Endothelial cell of umbilical vein (primary cell): ENCODE measurements around the gene SLC25A26. TPM values are rescaled to one million over a fixed set of nuclear protein-coding genes. Genes with fewer than 3 reads are reported as not detected.
A peak's percentile ranks its signal among the peaks of the same experiment; 100 is the strongest.

ENCODE experiments used
- BruUV-seq: library from RNA; stranded (reverse); fragments of 400-500 nt; replicated peaks from 2 replicates; lab custom pipeline; 2021; lab: Mats Ljungman, UMichigan
- CTCF ChIA-PET: fragments of 300-600, 350-600 bp; sonication (Branson Sonifier 250); formaldehyde crosslinking; loops from one replicate; lab custom pipeline; 2021; ENCODE audit warnings: antibody characterized with exemption, inconsistent platforms; lab: Charles Lee
- POLR2A ChIA-PET: fragments of 300-600, 350-600 bp; sonication (Branson Sonifier 250); formaldehyde crosslinking; loops from one replicate; lab custom pipeline; 2021; ENCODE audit warnings: antibody characterized with exemption, inconsistent platforms; lab: Charles Lee
- DNase-seq: peaks from one replicate; pipeline ENCODE4 v3.0.0-alpha.2; 2011; ENCODE audit warnings: low read depth, low spot score
- FAIRE-seq: peaks from 2 replicates; lab custom pipeline; 2011; peaks lifted over from hg19 to GRCh38; lab: Jason Lieb, UNC
- H2AFZ ChIP-seq: 2 replicates; pipeline ENCODE4 v1.6.0; 2012; ENCODE audit warnings: low read depth, low read length, control low read depth, inconsistent platforms
- H3K27ac ChIP-seq: 2 replicates; pipeline ENCODE4 v1.5.1; 2011; ENCODE audit warnings: low read depth, mild to moderate bottlenecking, control low read depth, low read length, moderate library complexity; ENCODE audit not compliant: insufficient read depth
- H3K27me3 ChIP-seq, 2 experiments: 2 replicates each; pipeline versions ENCODE4 v1.6.0 to v1.6.1; 2011; ENCODE audit warnings: low read length in 2 of 2, mixed read lengths in 1 of 2; ENCODE audit not compliant: control insufficient read depth in 2 of 2, insufficient read depth in 2 of 2
- H3K36me3 ChIP-seq, 2 experiments: 2 replicates in 1 of 2; 3 replicates in 1 of 2; pipeline ENCODE4 v1.5.1; 2011; ENCODE audit warnings: low read length in 2 of 2, mild to moderate bottlenecking in 1 of 2, moderate library complexity in 1 of 2; ENCODE audit not compliant: control insufficient read depth in 2 of 2, insufficient read depth in 2 of 2; ENCODE audit errors: extremely low read depth in 1 of 2
- H3K4me1 ChIP-seq: 3 replicates; pipeline ENCODE4 v1.5.1; 2011; ENCODE audit warnings: mild to moderate bottlenecking, low read length; ENCODE audit not compliant: control insufficient read depth, insufficient read depth; ENCODE audit errors: extremely low read depth
- H3K4me2 ChIP-seq: 2 replicates; pipeline ENCODE4 v1.6.1; 2011; ENCODE audit warnings: low read length, control low read depth, mixed read lengths; ENCODE audit not compliant: insufficient read depth
- H3K4me3 ChIP-seq, 3 experiments: fragments of 200-600 bp in 1 of 3; sonication (generic), shearing (Covaris generic) in 1 of 3; replicated peaks in 1 of 3; 2 replicates each; pipeline ENCODE4 v1.5.1; 2011 to 2016; ENCODE audit warnings: control low read depth in 3 of 3, low read length in 3 of 3, mild to moderate bottlenecking in 2 of 3, inconsistent platforms in 1 of 3, low read depth in 1 of 3, moderate library complexity in 1 of 3; ENCODE audit not compliant: insufficient read depth in 1 of 3
- H3K79me2 ChIP-seq: 2 replicates; pipeline ENCODE4 v1.6.0; 2012; ENCODE audit warnings: low read length, inconsistent platforms; ENCODE audit not compliant: control insufficient read depth, insufficient read depth
- H3K9ac ChIP-seq: replicated peaks from 2 replicates; pipeline ENCODE3; 2011; ENCODE audit warnings: low read length, control low read depth; ENCODE audit not compliant: insufficient read depth; ENCODE audit errors: extremely low read depth
- H3K9me1 ChIP-seq: replicated peaks from 3 replicates; pipeline ENCODE4 v1.6.0; 2011; ENCODE audit warnings: mild to moderate bottlenecking, low read length; ENCODE audit not compliant: control insufficient read depth, insufficient read depth; ENCODE audit errors: extremely low read depth
- H3K9me3 ChIP-seq: replicated peaks from 2 replicates; pipeline ENCODE4 v1.5.1; 2012; ENCODE audit warnings: low read length, inconsistent platforms; ENCODE audit not compliant: control insufficient read depth, insufficient read depth
- H4K20me1 ChIP-seq: replicated peaks from 2 replicates; pipeline ENCODE3; 2011; ENCODE audit warnings: mild to moderate bottlenecking, low read length; ENCODE audit not compliant: control insufficient read depth, insufficient read depth; ENCODE audit errors: extremely low read depth
- CTCF ChIP-seq, 2 donors: IDR thresholded peaks; 1 replicate in 1 of 2; 2 replicates in 1 of 2; pipeline ENCODE4 v1.5.1; 2011; ENCODE audit warnings: low read length in 2 of 2, mild to moderate bottlenecking in 2 of 2, moderate library complexity in 2 of 2, control low read depth in 1 of 2, inconsistent platforms in 1 of 2, low read depth in 1 of 2; ENCODE audit not compliant: insufficient read depth in 1 of 2; ENCODE audit errors: extremely low read depth in 1 of 2
- FOS ChIP-seq: IDR thresholded peaks from 2 replicates; pipeline ENCODE4 v1.6.1; 2011; ENCODE audit warnings: mild to moderate bottlenecking, low read length, moderate library complexity, borderline replicate concordance; ENCODE audit not compliant: insufficient read depth
- JUN ChIP-seq: IDR thresholded peaks from 2 replicates; pipeline ENCODE4 v1.6.1; 2011; ENCODE audit warnings: borderline replicate concordance, low read depth; ENCODE audit not compliant: insufficient read length, insufficient read depth
- POLR2A ChIP-seq: IDR thresholded peaks from 2 replicates; pipeline ENCODE4 v1.6.1; 2012; ENCODE audit warnings: low read depth, mild to moderate bottlenecking, control low read depth, low read length
- POLR2AphosphoS5 ChIP-seq: IDR thresholded peaks from 2 replicates; pipeline ENCODE4 v1.6.1; 2012; ENCODE audit warnings: low read depth, mild to moderate bottlenecking, control low read depth, low read length, moderate library complexity; ENCODE audit not compliant: insufficient read depth
- dilution Hi-C: fragments of 300-500 bp; cut with MboI; formaldehyde crosslinking; loops from one replicate; pipeline ENCODE4 v1.15.0; 2019; ENCODE audit warnings: low sequenced_read_pairs; ENCODE audit not compliant: extremely low pct_ligation_motif_present
- intact Hi-C: fragments of 100-400 bp; cut with micrococcal nuclease; formaldehyde crosslinking; loops from one replicate; pipeline ENCODE4 v1.10.0; 2022
- polyA plus RNA-seq, 4 experiments: library from polyadenylated mRNA; depleted of rRNA in 3 of 4; stranded (reverse) in 3 of 4; unstranded in 1 of 4; fragments of >200 nt; gene quantifications; 2 replicates each; pipeline versions ENCODE4 v1.2.1 to v1.2.3, GENCODE V29; 2011 to 2012; ENCODE audit warnings: missing spikeins in 1 of 4
- total RNA-seq: library from RNA; stranded (reverse); gene quantifications from 2 replicates; pipeline ENCODE4 v1.2.3, GENCODE V29; 2021
- TF ChIP-seq, protein P1 (sequence below): IDR thresholded peaks from 2 replicates; pipeline ENCODE4 v1.6.1; 2011; ENCODE audit not compliant: insufficient read depth, insufficient read length

The SLC25A26 gene
- total and polyA plus RNA-seq, 2 donors (not counting 3 experiments of a cell fraction or from before 2014, with no cell fraction given): 11.8 to 23.5 TPM

- BruUV-seq: no TSS peak
- POLR2A ChIA-PET: no interaction called here
- no peaks in the 10 kb centered on the region for H3K9me1 ChIP-seq
- H3K36me3 ChIP-seq: no peaks in the 10 kb centered on the region
- CTCF ChIA-PET: interaction anchor here (0.8 kb wide), 1 partner anchor 9 kb away, joined by 3 read pairs; no protein-coding TSS in a partner anchor
- no peak overlapping the region for H2AFZ ChIP-seq
- no peak overlapping the region for H3K9ac ChIP-seq
- H3K4me1 ChIP-seq: no peaks in the 10 kb centered on the region
- no peak overlapping the region for H3K27ac ChIP-seq
- dilution Hi-C loops (no loop called here), intact Hi-C loops (no loop called here)
- H3K4me2 ChIP-seq: no peak overlapping the region
- no peak for TF ChIP-seq POLR2AphosphoS5
- TF ChIP-seq, protein P1, sequence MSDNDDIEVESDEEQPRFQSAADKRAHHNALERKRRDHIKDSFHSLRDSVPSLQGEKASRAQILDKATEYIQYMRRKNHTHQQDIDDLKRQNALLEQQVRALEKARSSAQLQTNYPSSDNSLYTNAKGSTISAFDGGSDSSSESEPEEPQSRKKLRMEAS: no peak
- no peaks in the 10 kb centered on the region for H4K20me1 ChIP-seq
- H3K27me3 ChIP-seq: no peaks in the 10 kb centered on the region
- no peak overlapping the region for H3K4me3 ChIP-seq
- no peaks in the 10 kb centered on the region for H3K79me2 ChIP-seq
- FAIRE-seq (no peak), DNase-seq (peak; percentile 8)
- H3K9me3 ChIP-seq: no peaks in the 10 kb centered on the region
Observed at GRCh38 chr3:66320390-66320789, 99.6 kb downstream of the SLC25A26 start.

DNA sequence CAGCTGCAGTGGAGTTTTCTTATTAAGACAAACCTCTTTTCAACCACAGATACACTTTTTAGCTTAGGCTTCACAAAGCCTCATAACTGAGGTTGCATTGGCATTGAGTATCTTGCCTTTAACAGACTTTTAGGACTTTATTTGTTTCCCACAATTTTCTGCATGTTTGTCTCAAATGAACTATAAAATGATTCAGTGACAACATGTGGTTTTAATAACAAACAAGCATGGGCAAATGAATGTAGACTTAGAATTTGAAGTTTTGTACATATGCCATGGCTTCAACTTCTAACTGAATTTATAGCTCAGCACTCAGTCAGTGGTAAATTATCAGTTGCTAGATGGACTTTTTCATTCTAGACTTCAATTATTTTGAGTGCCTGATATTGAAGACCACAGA is 101.6 kb downstream of the SLC25A26 start:
- CTCF ChIA-PET: no interaction called here
- intact Hi-C loops (no loop called here), dilution Hi-C loops (no loop called here)
- H3K27ac ChIP-seq: no peak overlapping the region
- no peaks in the 10 kb centered on the region for H3K9me3 ChIP-seq
- no peak overlapping the region for H3K9ac ChIP-seq
- BruUV-seq: no TSS peak
- POLR2A ChIA-PET: no interaction called here
- no peaks in the 10 kb centered on the region for H3K79me2 ChIP-seq
- H3K9me1 ChIP-seq: no peaks in the 10 kb centered on the region
- no peaks in the 10 kb centered on the region for H3K27me3 ChIP-seq
- H3K4me1 ChIP-seq: no peaks in the 10 kb centered on the region
- H4K20me1 ChIP-seq: no peaks in the 10 kb centered on the region
- H3K4me3 ChIP-seq: no peak overlapping the region
- no peak overlapping the region for H3K4me2 ChIP-seq
- H2AFZ ChIP-seq: no peak overlapping the region
- H3K36me3 ChIP-seq: no peaks in the 10 kb centered on the region
- TF ChIP-seq JUN (no peak), FOS (no peak), CTCF (IDR thresholded peaks at IDR 0.05; ENCODE audit: extremely low read depth in 1 of 2, insufficient read depth in 1 of 2, low read depth in 1 of 2, low read length in 2 of 2) (no peak), POLR2A (no peak)
- TF ChIP-seq, protein P1: no peak
- no peak for DNase-seq
- FAIRE-seq: no peak
